GM18861 (cell line): ENCODE data around the gene RNF146.
"Not testable (repeated sequence)": the region's sequence is repeated elsewhere in the genome, so short reads cannot be mapped to it uniquely, and the experiment has no call there.

ENCODE experiments used
- ATAC-seq: cut with Tn5 transposase; IDR thresholded peaks from one replicate; pipeline ENCODE4 v1.9.1; 2021; ENCODE audit not compliant: unreplicated experiment

The RNF146 gene

GRCh38 chr6:127266178-127266891, at the start of gene RNF146:
RNF146 (plus strand) TSS chr6:127266864; CDS start chr6:127280339, 13,475 bp downstream.
- ATAC-seq, result peak; percentile 68

- ATAC-seq, result no peak
Measured at GRCh38 chr6:127219869-127220268, 46.8 kb upstream of the RNF146 start.

GRCh38 chr6:127221201-127221600, 45.5 kb upstream of the RNF146 start:
- ATAC-seq, result no peak

GRCh38 chr6:127222418-127222817, 44.2 kb upstream of the RNF146 start:
- ATAC-seq, result no peak

GRCh38 chr6:127225497-127225896, 41.2 kb upstream of the RNF146 start:
- no peak for ATAC-seq

GRCh38 chr6:127233819-127234218, 32.8 kb upstream of the RNF146 start:
- not testable (repeated sequence) for ATAC-seq

GRCh38 chr6:127243501-127243900, 23.2 kb upstream of the RNF146 start:
- ATAC-seq, result no peak

GRCh38 chr6:127247114-127248096, 19.3 kb upstream of the RNF146 start:
- no peak for ATAC-seq

GRCh38 chr6:127249621-127250020, 17.0 kb upstream of the RNF146 start:
- ATAC-seq, result no peak

GRCh38 chr6:127255286-127255685, 11.4 kb upstream of the RNF146 start:
- ATAC-seq, result no peak

- ATAC-seq, result no peak
Measured at GRCh38 chr6:127262896-127263295, 3.8 kb upstream of the RNF146 start.

GRCh38 chr6:127263481-127263880, 3.2 kb upstream of the RNF146 start:
- ATAC-seq, result no peak

GRCh38 chr6:127266892-127267645, 405 bp downstream of the RNF146 start:
- peak; percentile 62 for ATAC-seq

- peak; percentile 0 for ATAC-seq
Measured at GRCh38 chr6:127267646-127268625, 1.3 kb downstream of the RNF146 start.

GRCh38 chr6:127272576-127272975, 5.9 kb downstream of the RNF146 start:
- no peak for ATAC-seq

- no peak for ATAC-seq
Measured at GRCh38 chr6:127273499-127273898, 6.8 kb downstream of the RNF146 start.

- ATAC-seq, result no peak
Measured at GRCh38 chr6:127276331-127276730, 9.7 kb downstream of the RNF146 start.

- no peak for ATAC-seq
Measured at GRCh38 chr6:127277878-127278843, 11.5 kb downstream of the RNF146 start.

GRCh38 chr6:127279815-127280214, 13.2 kb downstream of the RNF146 start:
- no peak for ATAC-seq
